Activated naive CD4-positive, alpha-beta T cell treated with anti-CD3 and anti-CD28 coated beads, Interleukin-2, amount 10 ng/mL, durations not matched to agents 7 days and 5 days (primary cell): ENCODE measurements around the gene PRSS50.
A peak's percentile ranks its signal among the peaks of the same experiment; 100 is the strongest.

ENCODE experiments used
- CTCF ChIA-PET: fragments of 350-600 bp; sonication (Branson Sonifier 250); formaldehyde crosslinking; loops from one replicate; lab custom pipeline; 2021; ENCODE audit warnings: antibody characterized with exemption; lab: Charles Lee
- DNase-seq: peaks from one replicate; pipeline ENCODE4 v3.0.0-alpha.2; 2020
- H3K27ac Mint-ChIP-seq: one replicate; pipeline ENCODE4 v1.8.0; 2021; ENCODE audit warnings: mild to moderate bottlenecking, moderate library complexity, mixed read lengths
- H3K27me3 Mint-ChIP-seq: one replicate; pipeline ENCODE4 v1.8.0; 2021; ENCODE audit warnings: mild to moderate bottlenecking, mixed read lengths
- H3K36me3 Mint-ChIP-seq: one replicate; pipeline ENCODE4 v1.8.0; 2021; ENCODE audit warnings: mixed read lengths
- H3K4me1 Mint-ChIP-seq: one replicate; pipeline ENCODE4 v1.8.0; 2021; ENCODE audit warnings: mixed read lengths
- H3K4me3 Mint-ChIP-seq: one replicate; pipeline ENCODE4 v1.8.0; 2021; ENCODE audit warnings: mild to moderate bottlenecking, moderate library complexity, mixed read lengths
- H3K9me3 Mint-ChIP-seq: one replicate; pipeline ENCODE4 v1.8.0; 2021; ENCODE audit warnings: mixed read lengths

The PRSS50 gene

GRCh38 chr3:46715507-46716175 is 2.0 kb downstream of the PRSS50 start:
- Mint-ChIP-seq H3K36me3 (no peaks in the 10 kb centered on the region), H3K27me3 (peaks cover 43% of the 10 kb centered on the region), H3K27ac (no peak overlapping the region), H3K9me3 (no peaks in the 10 kb centered on the region), H3K4me1 (no peaks in the 10 kb centered on the region), H3K4me3 (no peak overlapping the region)
- no peak for DNase-seq
- CTCF ChIA-PET, result interaction anchor here (1.2 kb wide), 1 partner anchor 86 kb away, joined by 3 read pairs; no protein-coding TSS in a partner anchor

- no peaks in the 10 kb centered on the region for H3K4me1 Mint-ChIP-seq
- H3K27me3 Mint-ChIP-seq, result peaks cover 41% of the 10 kb centered on the region
- CTCF ChIA-PET, result interaction anchor here (0.7 to 1.2 kb wide), 3 partner anchors 11 to 85 kb away, joined by 3 read pairs; no protein-coding TSS in a partner anchor
- H3K36me3 Mint-ChIP-seq, result no peaks in the 10 kb centered on the region
- H3K9me3 Mint-ChIP-seq, result no peaks in the 10 kb centered on the region
- DNase-seq, result no peak
- no peak overlapping the region for H3K27ac Mint-ChIP-seq
- no peak overlapping the region for H3K4me3 Mint-ChIP-seq
Measured at GRCh38 chr3:46714728-46715506, 2.8 kb downstream of the PRSS50 start.

GRCh38 chr3:46713898-46714552 is 3.6 kb downstream of the PRSS50 start:
- Mint-ChIP-seq H3K4me3 (no peak overlapping the region), H3K36me3 (no peaks in the 10 kb centered on the region), H3K9me3 (no peaks in the 10 kb centered on the region), H3K27me3 (peaks cover 32% of the 10 kb centered on the region), H3K27ac (no peak overlapping the region), H3K4me1 (no peaks in the 10 kb centered on the region)
- CTCF ChIA-PET, result interaction anchor here (0.7 to 1.2 kb wide), 3 partner anchors 11 to 84 kb away, joined by 3 read pairs; no protein-coding TSS in a partner anchor
- DNase-seq, result no peak

DNA sequence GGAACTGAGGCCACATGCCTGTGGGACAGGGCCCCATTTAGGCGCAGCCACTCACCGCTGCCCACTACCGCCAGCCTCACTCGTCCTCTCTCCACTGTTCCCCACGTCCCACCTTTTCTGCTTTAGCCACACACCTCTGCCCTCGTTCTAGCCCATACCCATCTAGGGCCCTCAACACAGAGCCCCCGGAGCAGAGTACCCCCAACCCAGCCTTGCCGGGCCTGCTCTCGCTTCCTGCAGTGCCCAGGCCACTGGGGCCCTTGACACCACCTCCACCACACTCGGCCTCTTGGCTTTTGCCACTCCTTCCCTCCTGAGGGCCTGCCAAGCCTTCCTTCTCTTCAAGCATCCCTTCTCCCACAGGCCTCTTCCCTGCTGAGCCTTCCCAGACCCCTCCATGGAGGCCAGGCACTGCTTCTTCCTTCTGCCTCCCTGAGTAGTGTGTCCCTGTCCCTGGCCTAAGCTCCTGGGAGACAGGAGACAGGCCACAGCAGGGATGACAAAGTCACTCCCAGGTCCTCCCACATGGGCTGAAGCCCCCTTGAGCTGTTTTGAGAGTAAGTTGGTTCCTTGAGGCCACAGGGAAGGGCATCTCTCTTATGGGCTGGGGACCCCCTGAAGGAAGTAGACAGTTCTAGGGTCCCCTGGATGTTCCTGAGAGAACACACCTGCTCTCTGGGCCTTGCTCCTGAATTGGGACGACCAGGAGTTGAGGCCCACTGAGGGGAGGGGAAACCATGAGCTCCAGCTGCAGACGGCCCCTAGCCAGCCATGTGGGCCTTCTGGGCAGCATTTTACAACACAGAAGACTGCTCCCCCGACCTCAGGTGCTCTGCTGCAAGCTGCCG is 4.4 kb downstream of the PRSS50 start:
- DNase-seq, result no peak
- Mint-ChIP-seq H3K4me1 (no peaks in the 10 kb centered on the region), H3K4me3 (no peak overlapping the region), H3K27ac (no peak overlapping the region), H3K27me3 (peaks cover 24% of the 10 kb centered on the region), H3K36me3 (no peaks in the 10 kb centered on the region), H3K9me3 (no peaks in the 10 kb centered on the region)
- CTCF ChIA-PET, result no interaction called here

- Mint-ChIP-seq H3K4me1 (no peaks in the 10 kb centered on the region), H3K36me3 (no peaks in the 10 kb centered on the region), H3K27ac (no peak overlapping the region), H3K9me3 (no peaks in the 10 kb centered on the region), H3K4me3 (no peak overlapping the region), H3K27me3 (peaks cover 18% of the 10 kb centered on the region)
- CTCF ChIA-PET, result no interaction called here
- DNase-seq, result no peak
Measured at GRCh38 chr3:46712191-46713049, 5.2 kb downstream of the PRSS50 start.

DNA sequence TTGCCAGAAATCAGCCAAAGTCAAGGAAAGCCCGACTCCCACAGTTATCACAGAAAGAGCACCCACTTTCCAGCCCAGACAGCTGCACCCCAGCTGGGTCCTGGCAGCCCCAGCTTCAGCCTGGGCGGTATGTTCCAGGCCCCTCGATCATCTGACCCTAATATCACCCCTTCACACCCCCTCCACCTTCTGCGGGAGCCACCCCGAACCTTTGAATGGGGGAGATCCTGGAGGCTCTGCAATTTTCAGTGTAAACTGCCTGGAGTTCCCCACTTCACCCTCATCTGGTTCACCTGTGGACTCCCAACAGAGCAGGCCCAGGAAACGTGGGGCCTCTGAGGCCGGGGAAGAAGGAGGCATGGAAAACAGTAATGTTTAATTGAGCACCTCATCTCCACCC is 5.9 kb downstream of the PRSS50 start:
- CTCF ChIA-PET, result no interaction called here
- Mint-ChIP-seq H3K9me3 (no peaks in the 10 kb centered on the region), H3K4me1 (no peaks in the 10 kb centered on the region), H3K4me3 (no peak overlapping the region), H3K36me3 (no peaks in the 10 kb centered on the region), H3K27ac (no peak overlapping the region), H3K27me3 (peaks cover 16% of the 10 kb centered on the region)
- no peak for DNase-seq

GRCh38 chr3:46711305-46711704 is 6.4 kb downstream of the PRSS50 start:
- H3K4me1 Mint-ChIP-seq, result no peaks in the 10 kb centered on the region
- no peaks in the 10 kb centered on the region for H3K36me3 Mint-ChIP-seq
- no peaks in the 10 kb centered on the region for H3K9me3 Mint-ChIP-seq
- no peak overlapping the region for H3K4me3 Mint-ChIP-seq
- H3K27ac Mint-ChIP-seq, result no peak overlapping the region
- peaks cover 20% of the 10 kb centered on the region for H3K27me3 Mint-ChIP-seq
- CTCF ChIA-PET, result no interaction called here
- no peak for DNase-seq

- DNase-seq, result peak; percentile 6
- Mint-ChIP-seq H3K27ac (peak overlapping the region; percentile 5), H3K4me3 (no peak overlapping the region), H3K9me3 (no peaks in the 10 kb centered on the region), H3K36me3 (no peaks in the 10 kb centered on the region), H3K4me1 (no peaks in the 10 kb centered on the region), H3K27me3 (peaks cover 20% of the 10 kb centered on the region)
- CTCF ChIA-PET, result no interaction called here
Measured at GRCh38 chr3:46710671-46711295, 6.9 kb downstream of the PRSS50 start.

DNA sequence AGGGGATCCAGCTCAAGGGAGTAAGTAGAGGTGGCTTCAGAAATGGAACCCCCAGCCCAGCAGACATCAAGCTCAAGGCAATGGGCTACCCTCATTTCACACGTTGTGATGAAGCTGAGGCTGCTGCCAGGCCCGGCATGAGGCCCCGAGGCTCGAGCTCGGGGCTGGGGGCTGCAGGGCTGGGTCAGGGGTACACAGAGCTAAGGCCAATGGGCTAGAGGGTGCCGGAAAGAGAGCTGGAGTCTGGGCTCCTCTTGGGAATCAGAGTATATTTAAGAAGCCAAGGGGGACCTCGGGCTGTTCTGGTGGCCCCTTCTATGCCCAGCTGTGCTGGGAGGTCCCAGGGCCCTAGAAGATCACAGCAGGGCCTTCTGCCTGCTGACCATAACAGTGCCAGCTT is 7.4 kb downstream of the PRSS50 start:
- Mint-ChIP-seq H3K4me3 (no peak overlapping the region), H3K4me1 (no peaks in the 10 kb centered on the region), H3K9me3 (no peaks in the 10 kb centered on the region), H3K27ac (no peak overlapping the region), H3K27me3 (peaks cover 17% of the 10 kb centered on the region), H3K36me3 (no peaks in the 10 kb centered on the region)
- CTCF ChIA-PET, result no interaction called here
- no peak for DNase-seq

DNA sequence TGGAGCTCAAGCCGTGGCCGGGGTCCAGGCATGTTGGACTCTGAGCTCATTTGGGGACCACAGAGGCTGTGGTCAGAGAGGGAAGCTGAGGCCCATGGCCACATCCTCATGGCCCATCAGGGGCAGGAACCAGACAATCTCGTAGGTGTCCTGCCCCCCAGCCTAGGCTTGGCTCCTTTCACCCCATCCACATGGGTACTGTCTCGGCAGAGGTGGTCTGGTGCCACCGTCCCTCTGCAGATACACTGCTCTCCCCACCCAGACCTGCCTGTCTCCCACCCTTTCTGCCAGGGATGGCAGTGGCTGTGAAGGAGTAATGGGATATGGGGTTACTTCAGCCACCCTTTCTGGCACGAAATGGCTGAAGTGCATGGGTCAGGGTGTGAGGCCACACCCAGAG is 7.9 kb downstream of the PRSS50 start:
- no peaks in the 10 kb centered on the region for H3K9me3 Mint-ChIP-seq
- H3K36me3 Mint-ChIP-seq, result no peaks in the 10 kb centered on the region
- H3K27me3 Mint-ChIP-seq, result peaks cover 14% of the 10 kb centered on the region
- H3K27ac Mint-ChIP-seq, result no peak overlapping the region
- H3K4me1 Mint-ChIP-seq, result no peaks in the 10 kb centered on the region
- CTCF ChIA-PET, result interaction anchor here (0.8 to 3.1 kb wide), 3 partner anchors 9 to 186 kb away, joined by 3 to 15 read pairs (median 5); no protein-coding TSS in a partner anchor
- no peak for DNase-seq
- no peak overlapping the region for H3K4me3 Mint-ChIP-seq

- CTCF ChIA-PET, result interaction anchor here (0.5 to 3.1 kb wide), 6 partner anchors 9 to 200 kb away, joined by 3 to 15 read pairs (median 4); no protein-coding TSS in a partner anchor
- peak; percentile 15 for DNase-seq
- Mint-ChIP-seq H3K27me3 (peaks cover 14% of the 10 kb centered on the region), H3K4me3 (no peak overlapping the region), H3K36me3 (no peaks in the 10 kb centered on the region), H3K9me3 (no peaks in the 10 kb centered on the region), H3K27ac (no peak overlapping the region), H3K4me1 (no peaks in the 10 kb centered on the region)
Measured at GRCh38 chr3:46709157-46709654, 8.5 kb downstream of the PRSS50 start.

- peak; percentile 16 for DNase-seq
- Mint-ChIP-seq H3K4me1 (no peaks in the 10 kb centered on the region), H3K4me3 (no peak overlapping the region), H3K27me3 (peaks cover 18% of the 10 kb centered on the region), H3K9me3 (no peaks in the 10 kb centered on the region), H3K27ac (no peak overlapping the region), H3K36me3 (no peaks in the 10 kb centered on the region)
- CTCF ChIA-PET, result interaction anchor here (0.5 to 3.1 kb wide), 8 partner anchors 10 to 220 kb away, joined by 3 to 15 read pairs (median 4); no protein-coding TSS in a partner anchor
Measured at GRCh38 chr3:46708401-46709156, 9.1 kb downstream of the PRSS50 start.
